Measurements from ENCODE around the gene NAT14. TPM values are rescaled to one million over a fixed set of nuclear protein-coding genes. Genes with fewer than 3 reads are reported as not detected.

Gene NAT14
- total and polyA plus RNA-seq, 2 of the 8 experiments (the other 6 are each of a cell fraction or from before 2014, with no cell fraction given): 47.1 to 71.2 TPM

DNA sequence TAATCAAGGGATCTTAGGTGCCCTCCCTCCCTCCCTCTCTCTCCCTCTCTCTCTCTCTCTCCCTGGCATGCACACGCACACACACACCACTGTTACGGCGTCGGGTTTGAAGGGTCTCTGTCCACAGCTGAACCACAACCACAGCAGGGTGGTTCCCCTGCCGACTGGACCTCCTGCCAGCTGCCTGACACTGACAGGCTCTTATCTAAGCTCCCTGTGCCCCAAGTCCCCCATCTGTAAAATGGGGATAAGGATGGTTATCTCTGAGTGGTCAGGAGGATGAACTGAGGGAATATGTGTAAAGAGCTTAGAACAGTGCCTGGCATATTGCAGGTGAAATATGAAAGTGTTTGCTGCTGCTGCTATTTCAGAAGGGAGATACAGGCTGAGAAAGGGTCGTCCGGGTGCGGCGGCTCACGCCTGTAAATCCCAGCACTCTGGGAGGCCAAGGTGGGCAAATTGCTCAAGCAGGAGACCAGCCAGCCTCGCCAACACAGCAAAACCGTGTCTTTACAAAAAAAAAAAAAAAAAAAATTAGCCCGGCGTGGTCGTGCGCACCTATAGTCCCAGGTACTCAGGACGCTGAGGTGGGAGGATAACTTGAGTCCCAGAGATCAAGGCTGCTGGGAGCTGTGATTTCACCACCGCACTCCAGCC, 41.0 kb upstream of the NAT14 start (continued):
- TF ChIP-seq NRF1 (IDR thresholded peaks at IDR 0.05; ENCODE audit: low read depth, low read length) (no peak), KDM4A (IDR thresholded peaks at IDR 0.05; ENCODE audit: low read depth, low read length, severe bottlenecking) (no peak), SAP30 (IDR thresholded peaks at IDR 0.05; ENCODE audit: insufficient read depth, insufficient replicate concordance, low read length) (no peak), TEAD4 (IDR thresholded peaks at IDR 0.05; ENCODE audit: low read depth, low read length) (no peak), RFX5 (IDR thresholded peaks at IDR 0.05; ENCODE audit: borderline replicate concordance, low read depth, low read length) (no peak)
- TF ChIP-seq, protein P1, sequence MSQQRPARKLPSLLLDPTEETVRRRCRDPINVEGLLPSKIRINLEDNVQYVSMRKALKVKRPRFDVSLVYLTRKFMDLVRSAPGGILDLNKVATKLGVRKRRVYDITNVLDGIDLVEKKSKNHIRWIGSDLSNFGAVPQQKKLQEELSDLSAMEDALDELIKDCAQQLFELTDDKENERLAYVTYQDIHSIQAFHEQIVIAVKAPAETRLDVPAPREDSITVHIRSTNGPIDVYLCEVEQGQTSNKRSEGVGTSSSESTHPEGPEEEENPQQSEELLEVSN (IDR thresholded peaks at IDR 0.05): no peak
- TF ChIP-seq, protein P2, sequence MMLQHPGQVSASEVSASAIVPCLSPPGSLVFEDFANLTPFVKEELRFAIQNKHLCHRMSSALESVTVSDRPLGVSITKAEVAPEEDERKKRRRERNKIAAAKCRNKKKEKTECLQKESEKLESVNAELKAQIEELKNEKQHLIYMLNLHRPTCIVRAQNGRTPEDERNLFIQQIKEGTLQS (IDR thresholded peaks at IDR 0.05; ENCODE audit: insufficient read depth, low read depth, low read length): no peak
